CD4-positive, alpha-beta T cell treated with Interferon alpha-2 for 1 hour (primary cell): ENCODE data around the gene AP4S1.

Source experiments
- DNase-seq, 2 donors: peaks; one replicate each; pipeline ENCODE4 v3.0.0-alpha.2; 2020 to 2022

The AP4S1 gene

DNA sequence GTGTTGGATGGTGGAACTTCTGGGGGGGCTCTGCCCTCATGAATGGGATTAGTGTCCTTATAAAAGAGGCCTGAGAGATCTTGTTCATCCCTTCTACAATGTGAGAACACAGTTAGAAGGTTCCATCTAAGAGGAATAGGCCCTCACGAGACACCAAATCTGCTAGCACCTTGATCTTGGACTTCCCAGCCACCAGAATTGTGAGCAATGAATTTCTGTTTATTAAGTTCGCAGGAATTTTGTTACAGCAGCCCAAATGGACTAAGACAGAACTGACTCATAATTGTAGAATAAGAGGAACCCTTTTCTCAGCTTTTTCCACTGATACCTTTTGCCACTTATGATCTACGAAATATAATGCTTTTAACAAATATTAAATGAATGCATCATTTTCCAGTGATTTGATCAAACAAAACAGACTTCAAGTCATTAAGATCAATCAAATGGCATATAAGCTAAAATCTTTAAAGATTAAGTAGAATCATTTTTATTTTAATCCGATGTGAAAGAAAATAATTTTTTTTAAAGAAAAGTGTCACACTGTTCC is 113.9 kb downstream of the AP4S1 start:
- DNase-seq, result no peak

DNA sequence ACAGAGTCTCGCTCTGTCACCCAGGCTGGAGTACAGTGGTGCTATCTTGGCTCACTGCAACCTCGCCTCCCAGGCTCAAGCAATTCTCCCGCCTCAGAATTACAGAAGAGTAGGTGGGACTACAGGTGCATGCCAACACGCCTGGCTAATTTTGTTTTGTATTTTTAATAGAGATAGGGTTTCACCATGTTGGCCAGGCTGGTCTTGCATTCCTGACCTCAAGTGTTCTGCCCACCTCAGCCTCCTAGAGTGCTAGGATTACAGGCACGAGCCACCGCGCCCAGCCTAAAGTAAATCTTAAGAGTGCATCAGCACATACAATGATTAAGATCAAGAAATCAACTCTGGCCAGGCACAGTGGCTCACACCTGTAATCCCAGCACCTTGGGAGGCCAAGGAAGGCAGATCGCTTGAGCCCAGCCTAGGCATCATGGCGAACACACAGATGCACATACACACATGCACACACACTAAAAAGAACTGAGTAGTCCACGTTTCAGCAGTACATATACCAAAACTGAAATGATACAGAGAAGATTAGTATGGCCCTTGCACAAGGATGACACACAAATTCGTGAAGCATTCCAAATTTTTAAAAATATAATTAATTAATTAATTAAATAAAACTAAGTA is 117.1 kb downstream of the AP4S1 start:
- no peak for DNase-seq
